ENCODE results near the gene PRUNE2. TPM values are rescaled to one million over a fixed set of nuclear protein-coding genes. Genes with fewer than 3 reads are reported as not detected.

Gene PRUNE2
- polyA plus RNA-seq, 3 donors: 0.72 to 1.8 (median 1.5) TPM

DNA sequence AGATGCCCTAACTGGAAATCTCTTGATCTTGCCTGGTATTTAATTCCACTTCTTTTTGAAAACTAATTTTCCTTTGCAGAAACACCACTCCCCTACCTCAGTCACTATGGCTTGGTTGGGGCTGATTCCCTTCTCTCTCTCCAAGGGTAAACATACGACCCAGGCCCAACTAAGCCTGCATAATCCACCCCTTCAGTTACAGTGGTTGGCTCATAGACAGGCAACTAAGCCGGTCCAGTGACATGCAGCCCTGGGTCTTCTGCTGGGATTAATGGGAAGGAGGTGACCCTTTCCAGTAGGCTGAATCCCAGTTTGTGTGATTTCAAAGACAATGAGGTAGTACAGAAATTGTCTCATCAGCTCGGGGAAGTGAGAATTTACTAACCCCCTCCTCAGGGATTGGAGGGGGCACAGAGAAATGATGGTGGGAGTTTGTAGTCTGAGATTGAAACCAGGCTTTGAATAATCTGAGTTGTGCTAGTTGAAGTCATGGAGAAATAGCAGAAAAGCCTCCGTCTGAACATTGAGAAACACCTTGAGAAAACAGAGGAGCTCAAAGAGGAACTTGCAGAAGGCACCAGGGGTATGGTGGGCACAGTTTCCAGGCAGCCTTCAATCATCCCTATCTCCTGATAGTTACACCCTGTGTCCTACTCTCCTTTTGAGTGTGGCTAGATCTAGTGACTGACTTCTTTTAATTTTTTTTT, 298.0 kb downstream of the PRUNE2 start:
- Mint-ChIP-seq H3K4me3 (no peak overlapping the region), H3K4me1 (peaks cover 58% of the 10 kb centered on the region), H3K27ac (peak overlapping the region; percentile 20 to 79 (median 62)), H3K9me3 (no peaks in the 10 kb centered on the region), H3K36me3 (peaks cover 2 to 3% of the 10 kb centered on the region in 2 donors), H3K27me3 (ENCODE audit: low read depth in 3 of 3) (no peaks in the 10 kb centered on the region)
- no peak overlapping the region for H3K9ac ChIP-seq (ENCODE audit: insufficient read depth, low read length, poor library complexity, severe bottlenecking)
- H3K4me3 ChIP-seq (replicated peaks in 1 of 3; ENCODE audit: low read depth in 2 of 3, low read length in 3 of 3): no peak overlapping the region
- peaks cover 58 to 68% of the 10 kb centered on the region in 2 donors for H3K4me1 ChIP-seq (ENCODE audit: control insufficient read depth in 1 of 2, insufficient read depth in 2 of 2, low read length in 2 of 2)
- intact Hi-C loops (cut with micrococcal nuclease): loop anchor here (5.0 to 10.0 kb wide), 3 partner anchors 34 to 47 kb away; no protein-coding TSS in a partner anchor
- WGBS (ENCODE audit: insufficient coverage): 80% methylated on average over 1 of the region's 4 CpGs
- H3K4me2 ChIP-seq (replicated peaks; ENCODE audit: extremely low read depth, low read length, poor library complexity, severe bottlenecking): no peak overlapping the region
- H4K20me1 ChIP-seq (ENCODE audit: insufficient read depth, low read length): no peaks in the 10 kb centered on the region
- H3K27me3 ChIP-seq (ENCODE audit: control insufficient read depth in 2 of 2, insufficient read depth in 2 of 2, low read length in 2 of 2): no peaks in the 10 kb centered on the region
- peak in 2 of 3 donors; percentile 53 to 57 for DNase-seq
- TF ChIP-seq, protein P1, sequence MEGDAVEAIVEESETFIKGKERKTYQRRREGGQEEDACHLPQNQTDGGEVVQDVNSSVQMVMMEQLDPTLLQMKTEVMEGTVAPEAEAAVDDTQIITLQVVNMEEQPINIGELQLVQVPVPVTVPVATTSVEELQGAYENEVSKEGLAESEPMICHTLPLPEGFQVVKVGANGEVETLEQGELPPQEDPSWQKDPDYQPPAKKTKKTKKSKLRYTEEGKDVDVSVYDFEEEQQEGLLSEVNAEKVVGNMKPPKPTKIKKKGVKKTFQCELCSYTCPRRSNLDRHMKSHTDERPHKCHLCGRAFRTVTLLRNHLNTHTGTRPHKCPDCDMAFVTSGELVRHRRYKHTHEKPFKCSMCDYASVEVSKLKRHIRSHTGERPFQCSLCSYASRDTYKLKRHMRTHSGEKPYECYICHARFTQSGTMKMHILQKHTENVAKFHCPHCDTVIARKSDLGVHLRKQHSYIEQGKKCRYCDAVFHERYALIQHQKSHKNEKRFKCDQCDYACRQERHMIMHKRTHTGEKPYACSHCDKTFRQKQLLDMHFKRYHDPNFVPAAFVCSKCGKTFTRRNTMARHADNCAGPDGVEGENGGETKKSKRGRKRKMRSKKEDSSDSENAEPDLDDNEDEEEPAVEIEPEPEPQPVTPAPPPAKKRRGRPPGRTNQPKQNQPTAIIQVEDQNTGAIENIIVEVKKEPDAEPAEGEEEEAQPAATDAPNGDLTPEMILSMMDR (IDR thresholded peaks at IDR 0.05): no peak
- H3K36me3 ChIP-seq (replicated peaks in 1 of 2; ENCODE audit: control insufficient read depth in 1 of 2, insufficient read depth in 2 of 2, low read length in 2 of 2): no peaks in the 10 kb centered on the region
- H2AFZ ChIP-seq (ENCODE audit: insufficient read depth, low read depth, low read length, poor library complexity, severe bottlenecking): peak overlapping the region; percentile 19
- H3K27ac ChIP-seq (ENCODE audit: low read depth in 1 of 2, low read length in 2 of 2): peak overlapping the region in 1 of 2 donors; percentile 17
- H3K79me2 ChIP-seq (ENCODE audit: insufficient read depth, low read length): no peaks in the 10 kb centered on the region
- H3K9me3 ChIP-seq (replicated peaks in 1 of 2; ENCODE audit: control insufficient read depth in 1 of 2, insufficient read depth in 1 of 2, low read length in 2 of 2): no peaks in the 10 kb centered on the region

- Histone ChIP-seq H3K36me3 (replicated peaks in 1 of 2; ENCODE audit: control insufficient read depth in 1 of 2, insufficient read depth in 2 of 2, low read length in 2 of 2) (no peaks in the 10 kb centered on the region), H3K4me2 (replicated peaks; ENCODE audit: extremely low read depth, low read length, poor library complexity, severe bottlenecking) (peak overlapping the region; percentile 3), H4K20me1 (ENCODE audit: insufficient read depth, low read length) (no peaks in the 10 kb centered on the region), H3K9me3 (replicated peaks in 1 of 2; ENCODE audit: control insufficient read depth in 1 of 2, insufficient read depth in 1 of 2, low read length in 2 of 2) (no peaks in the 10 kb centered on the region), H3K4me1 (ENCODE audit: control insufficient read depth in 1 of 2, insufficient read depth in 2 of 2, low read length in 2 of 2) (peaks cover 57 to 68% of the 10 kb centered on the region in 2 donors), H3K27me3 (ENCODE audit: control insufficient read depth in 2 of 2, insufficient read depth in 2 of 2, low read length in 2 of 2) (no peaks in the 10 kb centered on the region), H3K79me2 (ENCODE audit: insufficient read depth, low read length) (no peaks in the 10 kb centered on the region), H3K27ac (ENCODE audit: low read depth in 1 of 2, low read length in 2 of 2) (peak overlapping the region in 1 of 2 donors; percentile 10), H3K9ac (ENCODE audit: insufficient read depth, low read length, poor library complexity, severe bottlenecking) (no peak overlapping the region), H2AFZ (ENCODE audit: insufficient read depth, low read depth, low read length, poor library complexity, severe bottlenecking) (no peak overlapping the region), H3K4me3 (replicated peaks in 1 of 3; ENCODE audit: low read depth in 2 of 3, low read length in 3 of 3) (no peak overlapping the region)
- H3K27ac Mint-ChIP-seq: peak overlapping the region in 5 of 7 donors; percentile 9 to 86 (median 58)
- H3K9me3 Mint-ChIP-seq: no peaks in the 10 kb centered on the region
- intact Hi-C loops (cut with micrococcal nuclease): loop anchor here (5.0 to 10.0 kb wide), 3 partner anchors 33 to 49 kb away; no protein-coding TSS in a partner anchor
- TF ChIP-seq, protein P1 (IDR thresholded peaks at IDR 0.05): no peak
- peaks cover 2 to 5% of the 10 kb centered on the region in 2 donors for H3K36me3 Mint-ChIP-seq
- H3K4me3 Mint-ChIP-seq: no peak overlapping the region
- DNase-seq: peak in 2 of 3 donors; percentile 44 to 47
- H3K27me3 Mint-ChIP-seq (ENCODE audit: low read depth in 3 of 3): no peaks in the 10 kb centered on the region
- no CpG with 5 or more reads among the region's 5 CpGs for WGBS (ENCODE audit: insufficient coverage)
- H3K4me1 Mint-ChIP-seq: peaks cover 55% of the 10 kb centered on the region
Measured at GRCh38 chr9:76605321-76605900, 300.5 kb downstream of the PRUNE2 start.

Measured in CD14-positive monocyte (primary cell).